ENCODE data around the gene STK33. TPM values are rescaled to one million over a fixed set of nuclear protein-coding genes. Genes with fewer than 3 reads are reported as not detected.
"Not testable (repeated sequence)": the region's sequence is repeated elsewhere in the genome, so short reads cannot be mapped to it uniquely, and the experiment has no call there.

The STK33 gene
- total RNA-seq, 4 donors from 2014 or later = 0.48 to 2.9 (median 0.56) TPM; not detected in 1

- Histone ChIP-seq H3K36me3 (no peaks in the 10 kb centered on the region), H3K4me1 (no peaks in the 10 kb centered on the region), H3K9me3 (peaks cover 0 to 9% (median 5%) of the 10 kb centered on the region in 3 donors), H3K27me3 (no peaks in the 10 kb centered on the region), H3K4me3 (no peak overlapping the region), H3K27ac (no peak overlapping the region)
- no peak for DNase-seq
- TF ChIP-seq CTCF (IDR thresholded peaks at IDR 0.05) (no peak), POLR2A (IDR thresholded peaks at IDR 0.05) (no peak)
- 56% methylated on average over 1 of the region's 1 CpG; no CpG with 5 or more reads in 1 of the 2 donors for WGBS, 2 donors
- intact Hi-C loops (cut with DNase I) = no loop called here
Measured at GRCh38 chr11:8488395-8488794, 105.6 kb downstream of the STK33 start.

GRCh38 chr11:8487261-8487660 lies 106.8 kb downstream of the STK33 start:
- no peak overlapping the region for H3K4me3 ChIP-seq
- no peaks in the 10 kb centered on the region for H3K27me3 ChIP-seq
- WGBS, 2 donors = 61 to 88% methylated on average over 2 of the region's 2 CpGs
- intact Hi-C loops (cut with DNase I) = no loop called here
- H3K4me1 ChIP-seq = no peaks in the 10 kb centered on the region
- no peaks in the 10 kb centered on the region for H3K36me3 ChIP-seq
- TF ChIP-seq POLR2A (IDR thresholded peaks at IDR 0.05) (no peak), CTCF (IDR thresholded peaks at IDR 0.05) (no peak)
- H3K9me3 ChIP-seq = peaks cover 0 to 9% (median 5%) of the 10 kb centered on the region in 3 donors
- H3K27ac ChIP-seq = no peak overlapping the region
- no peak for DNase-seq

GRCh38 chr11:8484251-8484650 lies 109.8 kb downstream of the STK33 start:
- H3K27ac ChIP-seq = no peak overlapping the region
- intact Hi-C loops (cut with DNase I) = no loop called here
- 90% methylated on average over 3 of the region's 3 CpGs for WGBS, 2 donors

GRCh38 chr11:8480858-8481257 lies 113.2 kb downstream of the STK33 start:
- H3K4me1 ChIP-seq = no peaks in the 10 kb centered on the region
- H3K27ac ChIP-seq = no peak overlapping the region
- H3K27me3 ChIP-seq = no peaks in the 10 kb centered on the region
- no peak overlapping the region for H3K4me3 ChIP-seq
- 64 to 85% methylated on average over 3 of the region's 3 CpGs for WGBS, 2 donors
- TF ChIP-seq CTCF (IDR thresholded peaks at IDR 0.05) (no peak), POLR2A (IDR thresholded peaks at IDR 0.05) (no peak)
- no peaks in the 10 kb centered on the region for H3K9me3 ChIP-seq
- DNase-seq = no peak
- H3K36me3 ChIP-seq = no peaks in the 10 kb centered on the region
- intact Hi-C loops (cut with DNase I) = no loop called here

More at GRCh38 chr11:8484251-8484650, 109.8 kb downstream of the STK33 start:
- Histone ChIP-seq H3K9me3 (no peaks in the 10 kb centered on the region), H3K27me3 (no peaks in the 10 kb centered on the region), H3K4me1 (no peaks in the 10 kb centered on the region), H3K36me3 (no peaks in the 10 kb centered on the region), H3K4me3 (no peak overlapping the region)
- DNase-seq = no peak
- TF ChIP-seq CTCF (IDR thresholded peaks at IDR 0.05) = no peak
- TF ChIP-seq POLR2A (IDR thresholded peaks at IDR 0.05) = no peak

GRCh38 chr11:8477680-8478079 lies 116.3 kb downstream of the STK33 start:
- Histone ChIP-seq H3K4me3 (no peak overlapping the region), H3K36me3 (no peaks in the 10 kb centered on the region), H3K27ac (no peak overlapping the region), H3K9me3 (no peaks in the 10 kb centered on the region), H3K27me3 (no peaks in the 10 kb centered on the region), H3K4me1 (no peaks in the 10 kb centered on the region)
- intact Hi-C loops (cut with DNase I) = no loop called here
- 87 to 93% methylated on average over 1 of the region's 1 CpG for WGBS, 2 donors
- TF ChIP-seq POLR2A (IDR thresholded peaks at IDR 0.05) = no peak
- DNase-seq = no peak

GRCh38 chr11:8477151-8477550 lies 116.9 kb downstream of the STK33 start:
- Histone ChIP-seq H3K36me3 (no peaks in the 10 kb centered on the region), H3K9me3 (no peaks in the 10 kb centered on the region), H3K4me3 (no peak overlapping the region), H3K4me1 (no peaks in the 10 kb centered on the region), H3K27ac (no peak overlapping the region), H3K27me3 (no peaks in the 10 kb centered on the region)
- intact Hi-C loops (cut with DNase I) = no loop called here
- no peak for DNase-seq
- no peak for TF ChIP-seq CTCF (IDR thresholded peaks at IDR 0.05)
- TF ChIP-seq POLR2A (IDR thresholded peaks at IDR 0.05) = no peak
- 94 to 99% methylated on average over 2 of the region's 2 CpGs for WGBS, 2 donors

GRCh38 chr11:8467806-8468205 lies 126.2 kb downstream of the STK33 start:
- 86 to 89% methylated on average over 5 of the region's 5 CpGs for WGBS, 2 donors
- H3K4me3 ChIP-seq; H3K27ac ChIP-seq; H3K27me3 ChIP-seq; H3K4me1 ChIP-seq; intact Hi-C loops (cut with DNase I); DNase-seq; H3K36me3 ChIP-seq: not testable (repeated sequence)
- H3K9me3 ChIP-seq = peaks cover 0 to 14% (median 7%) of the 10 kb centered on the region in 3 donors

- H3K27ac ChIP-seq; DNase-seq; H3K4me1 ChIP-seq; H3K27me3 ChIP-seq; H3K36me3 ChIP-seq; intact Hi-C loops (cut with DNase I); H3K4me3 ChIP-seq: not testable (repeated sequence)
- 61 to 78% methylated on average over 3 of the region's 4 CpGs for WGBS, 2 donors
- H3K9me3 ChIP-seq = peaks cover 0 to 14% (median 7%) of the 10 kb centered on the region in 3 donors
Measured at GRCh38 chr11:8467356-8467755, 126.7 kb downstream of the STK33 start.

All from esophagus squamous epithelium (tissue), 5 donors.